HG02852 (cell line): Measurements from ENCODE around the gene PIEZO2.
"Not testable (repeated sequence)": the region's sequence is repeated elsewhere in the genome, so short reads cannot be mapped to it uniquely, and the experiment has no call there.

ENCODE experiments used
- ATAC-seq: cut with Tn5 transposase; IDR thresholded peaks from one replicate; pipeline ENCODE4 v1.9.1; 2021; ENCODE audit warnings: mild to moderate bottlenecking, moderate library complexity; ENCODE audit not compliant: unreplicated experiment

PIEZO2 gene

GRCh38 chr18:10851824-10852319, 297.5 kb downstream of the PIEZO2 start:
- ATAC-seq: no peak

GRCh38 chr18:10850840-10851239, 298.5 kb downstream of the PIEZO2 start:
- ATAC-seq: no peak

- no peak for ATAC-seq
Measured at GRCh38 chr18:10850216-10850615, 299.2 kb downstream of the PIEZO2 start.

GRCh38 chr18:10847907-10848306, 301.5 kb downstream of the PIEZO2 start:
- ATAC-seq: no peak

GRCh38 chr18:10847408-10847790, 302.0 kb downstream of the PIEZO2 start:
- no peak for ATAC-seq

- no peak for ATAC-seq
Measured at GRCh38 chr18:10846657-10847407, 302.5 kb downstream of the PIEZO2 start.

GRCh38 chr18:10846035-10846434, 303.3 kb downstream of the PIEZO2 start:
- not testable (repeated sequence) for ATAC-seq

GRCh38 chr18:10843565-10843964, 305.8 kb downstream of the PIEZO2 start:
- no peak for ATAC-seq

GRCh38 chr18:10842861-10843260, 306.5 kb downstream of the PIEZO2 start:
- no peak for ATAC-seq

GRCh38 chr18:10842371-10842770, 307.0 kb downstream of the PIEZO2 start:
- no peak for ATAC-seq

GRCh38 chr18:10841203-10841602, 308.2 kb downstream of the PIEZO2 start:
- ATAC-seq: no peak

- ATAC-seq: no peak
Measured at GRCh38 chr18:10840743-10841142, 308.6 kb downstream of the PIEZO2 start.

- ATAC-seq: no peak
Measured at GRCh38 chr18:10839421-10839820, 309.9 kb downstream of the PIEZO2 start.

GRCh38 chr18:10838553-10838952, 310.8 kb downstream of the PIEZO2 start:
- ATAC-seq: no peak

GRCh38 chr18:10834128-10834815, 315.1 kb downstream of the PIEZO2 start:
- no peak for ATAC-seq

GRCh38 chr18:10833656-10834055, 315.7 kb downstream of the PIEZO2 start:
- no peak for ATAC-seq

- no peak for ATAC-seq
Measured at GRCh38 chr18:10826400-10826799, 323.0 kb downstream of the PIEZO2 start.

GRCh38 chr18:10822456-10822855, 326.9 kb downstream of the PIEZO2 start:
- ATAC-seq: no peak

- ATAC-seq: no peak
Measured at GRCh38 chr18:10820681-10821080, 328.7 kb downstream of the PIEZO2 start.

- no peak for ATAC-seq
Measured at GRCh38 chr18:10814336-10814735, 335.0 kb downstream of the PIEZO2 start.

- no peak for ATAC-seq
Measured at GRCh38 chr18:10805587-10806118, 343.7 kb downstream of the PIEZO2 start.

- no peak for ATAC-seq
Measured at GRCh38 chr18:10804126-10804525, 345.2 kb downstream of the PIEZO2 start.
